H1 (cell line): ENCODE measurements around the gene ZNF148.

Source experiments
- CEBPB ChIP-seq: IDR thresholded peaks from 2 replicates; pipeline ENCODE4 v1.6.1; 2012; ENCODE audit warnings: low read depth, low read length
- HDAC6 ChIP-seq: IDR thresholded peaks from one replicate; pipeline ENCODE4 v1.7.1; 2012; ENCODE audit warnings: low read depth, mild to moderate bottlenecking, inconsistent platforms, low read length, moderate library complexity
- KDM1A ChIP-seq: fragments of 200-600, 300-600 bp; sonication (generic); IDR thresholded peaks from 2 replicates; pipeline ENCODE4 v1.7.1; 2016; ENCODE audit warnings: mild to moderate bottlenecking, low read length, borderline replicate concordance
- SP2 ChIP-seq: IDR thresholded peaks from 2 replicates; pipeline ENCODE4 v1.6.1; 2012; ENCODE audit warnings: mild to moderate bottlenecking, low read length, inconsistent platforms
- ZNF274 ChIP-seq: IDR thresholded peaks from 2 replicates; pipeline ENCODE4 v1.7.0; 2012; ENCODE audit warnings: low read length, borderline replicate concordance; ENCODE audit errors: extremely low read depth
- TF ChIP-seq, protein P1 (sequence below), 3 experiments: IDR thresholded peaks; 1 replicate in 2 of 3; 2 replicates in 1 of 3; pipeline versions ENCODE4 v1.5.1 to v1.6.1; 2011; ENCODE audit warnings: low read length in 3 of 3, mild to moderate bottlenecking in 3 of 3, inconsistent platforms in 2 of 3, low read depth in 1 of 3, moderate library complexity in 1 of 3; ENCODE audit not compliant: insufficient read depth in 1 of 3; ENCODE audit errors: control extremely low read depth in 1 of 3
- TF ChIP-seq, protein P2 (sequence below): fragments of 300-600 bp; sonication (generic); IDR thresholded peaks from 2 replicates; pipeline ENCODE4 v1.7.1; 2012; ENCODE audit warnings: low read length, moderate library complexity, mild to moderate bottlenecking, inconsistent platforms; ENCODE audit not compliant: insufficient replicate concordance

DNA sequence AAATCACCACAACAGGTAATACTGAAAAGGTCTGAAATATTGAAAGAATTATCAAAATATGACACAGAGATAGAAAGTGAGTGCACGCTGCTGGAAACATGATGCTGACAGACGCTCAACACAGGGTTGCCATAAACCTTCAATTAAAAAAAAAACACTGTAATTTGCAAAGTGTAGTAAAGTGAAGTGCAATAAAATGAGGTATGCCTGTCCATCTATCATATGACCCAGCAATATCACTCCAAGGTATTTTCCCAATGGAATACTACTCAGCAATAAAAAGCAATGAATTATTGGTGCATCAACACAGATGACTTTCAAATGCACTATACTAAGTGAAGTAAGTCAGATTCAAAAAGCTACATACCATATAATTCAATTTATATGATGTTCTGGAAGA is 115.0 kb downstream of the ZNF148 start:
- TF ChIP-seq KDM1A (no peak), CEBPB (no peak), SP2 (no peak), ZNF274 (no peak), HDAC6 (no peak)
- TF ChIP-seq, protein P1, sequence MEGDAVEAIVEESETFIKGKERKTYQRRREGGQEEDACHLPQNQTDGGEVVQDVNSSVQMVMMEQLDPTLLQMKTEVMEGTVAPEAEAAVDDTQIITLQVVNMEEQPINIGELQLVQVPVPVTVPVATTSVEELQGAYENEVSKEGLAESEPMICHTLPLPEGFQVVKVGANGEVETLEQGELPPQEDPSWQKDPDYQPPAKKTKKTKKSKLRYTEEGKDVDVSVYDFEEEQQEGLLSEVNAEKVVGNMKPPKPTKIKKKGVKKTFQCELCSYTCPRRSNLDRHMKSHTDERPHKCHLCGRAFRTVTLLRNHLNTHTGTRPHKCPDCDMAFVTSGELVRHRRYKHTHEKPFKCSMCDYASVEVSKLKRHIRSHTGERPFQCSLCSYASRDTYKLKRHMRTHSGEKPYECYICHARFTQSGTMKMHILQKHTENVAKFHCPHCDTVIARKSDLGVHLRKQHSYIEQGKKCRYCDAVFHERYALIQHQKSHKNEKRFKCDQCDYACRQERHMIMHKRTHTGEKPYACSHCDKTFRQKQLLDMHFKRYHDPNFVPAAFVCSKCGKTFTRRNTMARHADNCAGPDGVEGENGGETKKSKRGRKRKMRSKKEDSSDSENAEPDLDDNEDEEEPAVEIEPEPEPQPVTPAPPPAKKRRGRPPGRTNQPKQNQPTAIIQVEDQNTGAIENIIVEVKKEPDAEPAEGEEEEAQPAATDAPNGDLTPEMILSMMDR (IDR thresholded peaks at IDR 0.05; ENCODE audit: control extremely low read depth in 1 of 3, insufficient read depth in 1 of 3, low read depth in 1 of 3, low read length in 3 of 3) = no peak
- TF ChIP-seq, protein P2, sequence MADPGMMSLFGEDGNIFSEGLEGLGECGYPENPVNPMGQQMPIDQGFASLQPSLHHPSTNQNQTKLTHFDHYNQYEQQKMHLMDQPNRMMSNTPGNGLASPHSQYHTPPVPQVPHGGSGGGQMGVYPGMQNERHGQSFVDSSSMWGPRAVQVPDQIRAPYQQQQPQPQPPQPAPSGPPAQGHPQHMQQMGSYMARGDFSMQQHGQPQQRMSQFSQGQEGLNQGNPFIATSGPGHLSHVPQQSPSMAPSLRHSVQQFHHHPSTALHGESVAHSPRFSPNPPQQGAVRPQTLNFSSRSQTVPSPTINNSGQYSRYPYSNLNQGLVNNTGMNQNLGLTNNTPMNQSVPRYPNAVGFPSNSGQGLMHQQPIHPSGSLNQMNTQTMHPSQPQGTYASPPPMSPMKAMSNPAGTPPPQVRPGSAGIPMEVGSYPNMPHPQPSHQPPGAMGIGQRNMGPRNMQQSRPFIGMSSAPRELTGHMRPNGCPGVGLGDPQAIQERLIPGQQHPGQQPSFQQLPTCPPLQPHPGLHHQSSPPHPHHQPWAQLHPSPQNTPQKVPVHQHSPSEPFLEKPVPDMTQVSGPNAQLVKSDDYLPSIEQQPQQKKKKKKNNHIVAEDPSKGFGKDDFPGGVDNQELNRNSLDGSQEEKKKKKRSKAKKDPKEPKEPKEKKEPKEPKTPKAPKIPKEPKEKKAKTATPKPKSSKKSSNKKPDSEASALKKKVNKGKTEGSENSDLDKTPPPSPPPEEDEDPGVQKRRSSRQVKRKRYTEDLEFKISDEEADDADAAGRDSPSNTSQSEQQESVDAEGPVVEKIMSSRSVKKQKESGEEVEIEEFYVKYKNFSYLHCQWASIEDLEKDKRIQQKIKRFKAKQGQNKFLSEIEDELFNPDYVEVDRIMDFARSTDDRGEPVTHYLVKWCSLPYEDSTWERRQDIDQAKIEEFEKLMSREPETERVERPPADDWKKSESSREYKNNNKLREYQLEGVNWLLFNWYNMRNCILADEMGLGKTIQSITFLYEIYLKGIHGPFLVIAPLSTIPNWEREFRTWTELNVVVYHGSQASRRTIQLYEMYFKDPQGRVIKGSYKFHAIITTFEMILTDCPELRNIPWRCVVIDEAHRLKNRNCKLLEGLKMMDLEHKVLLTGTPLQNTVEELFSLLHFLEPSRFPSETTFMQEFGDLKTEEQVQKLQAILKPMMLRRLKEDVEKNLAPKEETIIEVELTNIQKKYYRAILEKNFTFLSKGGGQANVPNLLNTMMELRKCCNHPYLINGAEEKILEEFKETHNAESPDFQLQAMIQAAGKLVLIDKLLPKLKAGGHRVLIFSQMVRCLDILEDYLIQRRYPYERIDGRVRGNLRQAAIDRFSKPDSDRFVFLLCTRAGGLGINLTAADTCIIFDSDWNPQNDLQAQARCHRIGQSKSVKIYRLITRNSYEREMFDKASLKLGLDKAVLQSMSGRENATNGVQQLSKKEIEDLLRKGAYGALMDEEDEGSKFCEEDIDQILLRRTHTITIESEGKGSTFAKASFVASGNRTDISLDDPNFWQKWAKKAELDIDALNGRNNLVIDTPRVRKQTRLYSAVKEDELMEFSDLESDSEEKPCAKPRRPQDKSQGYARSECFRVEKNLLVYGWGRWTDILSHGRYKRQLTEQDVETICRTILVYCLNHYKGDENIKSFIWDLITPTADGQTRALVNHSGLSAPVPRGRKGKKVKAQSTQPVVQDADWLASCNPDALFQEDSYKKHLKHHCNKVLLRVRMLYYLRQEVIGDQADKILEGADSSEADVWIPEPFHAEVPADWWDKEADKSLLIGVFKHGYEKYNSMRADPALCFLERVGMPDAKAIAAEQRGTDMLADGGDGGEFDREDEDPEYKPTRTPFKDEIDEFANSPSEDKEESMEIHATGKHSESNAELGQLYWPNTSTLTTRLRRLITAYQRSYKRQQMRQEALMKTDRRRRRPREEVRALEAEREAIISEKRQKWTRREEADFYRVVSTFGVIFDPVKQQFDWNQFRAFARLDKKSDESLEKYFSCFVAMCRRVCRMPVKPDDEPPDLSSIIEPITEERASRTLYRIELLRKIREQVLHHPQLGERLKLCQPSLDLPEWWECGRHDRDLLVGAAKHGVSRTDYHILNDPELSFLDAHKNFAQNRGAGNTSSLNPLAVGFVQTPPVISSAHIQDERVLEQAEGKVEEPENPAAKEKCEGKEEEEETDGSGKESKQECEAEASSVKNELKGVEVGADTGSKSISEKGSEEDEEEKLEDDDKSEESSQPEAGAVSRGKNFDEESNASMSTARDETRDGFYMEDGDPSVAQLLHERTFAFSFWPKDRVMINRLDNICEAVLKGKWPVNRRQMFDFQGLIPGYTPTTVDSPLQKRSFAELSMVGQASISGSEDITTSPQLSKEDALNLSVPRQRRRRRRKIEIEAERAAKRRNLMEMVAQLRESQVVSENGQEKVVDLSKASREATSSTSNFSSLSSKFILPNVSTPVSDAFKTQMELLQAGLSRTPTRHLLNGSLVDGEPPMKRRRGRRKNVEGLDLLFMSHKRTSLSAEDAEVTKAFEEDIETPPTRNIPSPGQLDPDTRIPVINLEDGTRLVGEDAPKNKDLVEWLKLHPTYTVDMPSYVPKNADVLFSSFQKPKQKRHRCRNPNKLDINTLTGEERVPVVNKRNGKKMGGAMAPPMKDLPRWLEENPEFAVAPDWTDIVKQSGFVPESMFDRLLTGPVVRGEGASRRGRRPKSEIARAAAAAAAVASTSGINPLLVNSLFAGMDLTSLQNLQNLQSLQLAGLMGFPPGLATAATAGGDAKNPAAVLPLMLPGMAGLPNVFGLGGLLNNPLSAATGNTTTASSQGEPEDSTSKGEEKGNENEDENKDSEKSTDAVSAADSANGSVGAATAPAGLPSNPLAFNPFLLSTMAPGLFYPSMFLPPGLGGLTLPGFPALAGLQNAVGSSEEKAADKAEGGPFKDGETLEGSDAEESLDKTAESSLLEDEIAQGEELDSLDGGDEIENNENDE = no peak
